ENCODE data around the gene ZNF483.
A peak's percentile ranks its signal among the peaks of the same experiment; 100 is the strongest.
"Not testable (repeated sequence)": the region's sequence is repeated elsewhere in the genome, so short reads cannot be mapped to it uniquely, and the experiment has no call there.

The ZNF483 gene

GRCh38 chr9:111548623-111549022 is 23.6 kb downstream of the ZNF483 start:
- DNase-seq (ENCODE audit: low read depth) = no peak
- H3K4me3 ChIP-seq (ENCODE audit: low read length) = no peak overlapping the region
- no peak for TF ChIP-seq CTCF (conservative IDR thresholded peaks at IDR 0.05; ENCODE audit: low read length)

GRCh38 chr9:111555425-111555824 is 30.4 kb downstream of the ZNF483 start:
- H3K4me3 ChIP-seq (ENCODE audit: low read length); DNase-seq (ENCODE audit: low read depth): not testable (repeated sequence)

- TF ChIP-seq CTCF (conservative IDR thresholded peaks at IDR 0.05; ENCODE audit: low read length) = no peak
- DNase-seq (ENCODE audit: low read depth) = peak; percentile 73
- H3K4me3 ChIP-seq (ENCODE audit: low read length) = no peak overlapping the region
These were observed 34.1 kb downstream of the ZNF483 start for GRCh38 chr9:111559000-111559610.

GRCh38 chr9:111561165-111561719 is 36.3 kb downstream of the ZNF483 start:
- no peak for DNase-seq (ENCODE audit: low read depth)
- no peak for TF ChIP-seq CTCF (conservative IDR thresholded peaks at IDR 0.05; ENCODE audit: low read length)
- H3K4me3 ChIP-seq (ENCODE audit: low read length) = no peak overlapping the region

GRCh38 chr9:111566234-111566633 is 41.3 kb downstream of the ZNF483 start:
- H3K4me3 ChIP-seq (ENCODE audit: low read length) = no peak overlapping the region
- TF ChIP-seq CTCF (conservative IDR thresholded peaks at IDR 0.05; ENCODE audit: low read length) = no peak
- peak; percentile 20 for DNase-seq (ENCODE audit: low read depth)

GRCh38 chr9:111568127-111568526 is 43.1 kb downstream of the ZNF483 start:
- H3K4me3 ChIP-seq (ENCODE audit: low read length); DNase-seq (ENCODE audit: low read depth): not testable (repeated sequence)

- no peak overlapping the region for H3K4me3 ChIP-seq (ENCODE audit: low read length)
- no peak for TF ChIP-seq CTCF (conservative IDR thresholded peaks at IDR 0.05; ENCODE audit: low read length)
- DNase-seq (ENCODE audit: low read depth) = peak; percentile 81
These were observed 48.1 kb downstream of the ZNF483 start for GRCh38 chr9:111572950-111573604.

GRCh38 chr9:111582888-111583287 is 57.9 kb downstream of the ZNF483 start:
- no peak for TF ChIP-seq CTCF (conservative IDR thresholded peaks at IDR 0.05; ENCODE audit: low read length)
- peak; percentile 24 for DNase-seq (ENCODE audit: low read depth)

More at GRCh38 chr9:111582888-111583287, 57.9 kb downstream of the ZNF483 start:
- no peak overlapping the region for H3K4me3 ChIP-seq (ENCODE audit: low read length)
